IPS-20b (cell line): ENCODE results near the gene ATP8B1.
"Not testable (repeated sequence)": the region's sequence is repeated elsewhere in the genome, so short reads cannot be mapped to it uniquely, and the experiment has no call there.

Experiments used
- H3K27ac ChIP-seq: one replicate; pipeline ENCODE4 v1.5.1; 2013; ENCODE audit warnings: low read length
- H3K27me3 ChIP-seq: 2 replicates; pipeline ENCODE4 v1.6.1; 2013; ENCODE audit warnings: mild to moderate bottlenecking, low read length, inconsistent platforms; ENCODE audit not compliant: insufficient read depth
- H3K36me3 ChIP-seq: 2 replicates; pipeline ENCODE4 v1.6.1; 2013; ENCODE audit warnings: low read depth, mild to moderate bottlenecking, inconsistent platforms, low read length, moderate library complexity; ENCODE audit not compliant: insufficient read depth
- H3K4me1 ChIP-seq: 2 replicates; pipeline ENCODE4 v1.6.1; 2013; ENCODE audit warnings: mild to moderate bottlenecking, control low read depth, inconsistent platforms, low read length, moderate library complexity; ENCODE audit not compliant: insufficient read depth
- H3K4me3 ChIP-seq: 2 replicates; pipeline ENCODE4 v1.5.1; 2013; ENCODE audit warnings: mild to moderate bottlenecking, low read length, inconsistent platforms
- H3K9ac ChIP-seq: 2 replicates; pipeline ENCODE4 v1.6.1; 2013; ENCODE audit warnings: low read depth, mild to moderate bottlenecking, inconsistent platforms, low read length, moderate library complexity
- H3K9me3 ChIP-seq: 2 replicates; pipeline ENCODE4 v1.6.1; 2013; ENCODE audit warnings: mild to moderate bottlenecking, low read depth, low read length, inconsistent platforms; ENCODE audit not compliant: insufficient read depth

ATP8B1 gene

GRCh38 chr18:57642462-57642861 is 160.7 kb downstream of the ATP8B1 start:
- not testable (repeated sequence) for H3K27ac ChIP-seq, H3K9me3 ChIP-seq, H3K27me3 ChIP-seq, H3K4me1 ChIP-seq, H3K36me3 ChIP-seq, H3K4me3 ChIP-seq, H3K9ac ChIP-seq

DNA sequence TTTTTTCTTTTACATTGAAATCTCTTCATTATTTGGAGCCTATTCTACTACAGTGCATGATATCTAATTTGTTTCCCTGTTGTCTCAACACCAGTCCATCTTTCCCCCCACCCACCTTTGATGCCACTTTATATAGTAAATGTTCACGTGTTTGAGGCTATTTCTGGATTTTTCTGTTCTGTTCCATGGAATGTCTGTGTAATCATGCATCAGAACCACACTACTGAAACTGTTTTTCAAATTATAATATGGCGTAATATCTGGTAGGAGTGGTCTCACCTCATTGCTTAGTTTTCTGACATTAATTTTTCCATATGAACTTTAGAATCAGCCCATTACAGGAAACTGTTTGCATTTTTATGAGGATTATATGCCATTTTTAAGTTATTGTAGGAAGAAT is 162.4 kb downstream of the ATP8B1 start:
- Histone ChIP-seq H3K27me3 (no peaks in the 10 kb centered on the region), H3K9me3 (no peaks in the 10 kb centered on the region), H3K36me3 (no peaks in the 10 kb centered on the region), H3K4me1 (no peaks in the 10 kb centered on the region), H3K9ac (no peak overlapping the region), H3K27ac (no peak overlapping the region), H3K4me3 (no peak overlapping the region)

- no peaks in the 10 kb centered on the region for H3K27me3 ChIP-seq
- no peaks in the 10 kb centered on the region for H3K4me1 ChIP-seq
- no peak overlapping the region for H3K9ac ChIP-seq
- no peaks in the 10 kb centered on the region for H3K9me3 ChIP-seq
- no peak overlapping the region for H3K27ac ChIP-seq
- no peaks in the 10 kb centered on the region for H3K36me3 ChIP-seq
- H3K4me3 ChIP-seq: no peak overlapping the region
Measured at GRCh38 chr18:57640236-57640635, 162.9 kb downstream of the ATP8B1 start.

DNA sequence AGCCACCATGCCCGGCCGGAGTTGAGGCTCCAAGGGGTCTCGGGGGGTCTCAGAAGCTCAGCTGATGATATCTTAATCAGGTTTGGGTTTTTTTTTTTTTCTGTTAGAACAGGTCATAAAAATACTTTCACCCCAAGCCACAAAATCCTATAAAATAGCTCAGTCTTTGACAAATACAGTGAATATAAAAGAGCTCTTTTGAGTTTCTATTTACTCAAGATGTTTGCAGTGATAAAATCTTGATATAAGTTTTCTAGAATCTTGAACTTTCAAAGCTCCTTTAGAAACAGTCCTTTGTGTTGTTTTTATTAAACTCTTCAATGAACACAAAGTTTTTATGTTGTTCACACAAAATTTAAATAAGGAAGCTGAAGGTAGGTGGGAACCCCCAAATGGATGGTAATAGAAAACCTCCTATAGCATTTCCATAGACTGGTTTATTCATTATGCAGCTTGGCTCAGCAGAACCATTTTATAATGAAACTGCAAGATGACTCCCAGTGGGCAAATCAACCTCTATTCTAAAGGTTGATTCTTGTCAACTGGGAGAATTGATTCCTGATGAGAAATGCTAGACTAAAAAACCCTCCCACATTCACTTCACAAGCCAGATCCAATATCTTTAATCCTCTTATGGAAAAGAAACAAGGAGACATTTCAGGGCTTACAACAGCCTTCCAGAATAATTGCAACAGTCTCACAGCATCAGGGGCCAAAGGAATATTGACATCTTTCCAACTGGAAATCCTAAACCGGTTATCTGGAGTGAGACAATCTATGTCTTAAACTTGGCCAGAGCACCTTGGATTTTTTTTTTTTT is 167.9 kb downstream of the ATP8B1 start:
- H3K36me3 ChIP-seq: no peaks in the 10 kb centered on the region
- no peaks in the 10 kb centered on the region for H3K27me3 ChIP-seq
- no peak overlapping the region for H3K4me3 ChIP-seq
- no peaks in the 10 kb centered on the region; the same call in 1 of the 2 replicates for H3K4me1 ChIP-seq
- H3K9me3 ChIP-seq: no peaks in the 10 kb centered on the region
- no peak overlapping the region for H3K9ac ChIP-seq
- H3K27ac ChIP-seq: no peak overlapping the region

DNA sequence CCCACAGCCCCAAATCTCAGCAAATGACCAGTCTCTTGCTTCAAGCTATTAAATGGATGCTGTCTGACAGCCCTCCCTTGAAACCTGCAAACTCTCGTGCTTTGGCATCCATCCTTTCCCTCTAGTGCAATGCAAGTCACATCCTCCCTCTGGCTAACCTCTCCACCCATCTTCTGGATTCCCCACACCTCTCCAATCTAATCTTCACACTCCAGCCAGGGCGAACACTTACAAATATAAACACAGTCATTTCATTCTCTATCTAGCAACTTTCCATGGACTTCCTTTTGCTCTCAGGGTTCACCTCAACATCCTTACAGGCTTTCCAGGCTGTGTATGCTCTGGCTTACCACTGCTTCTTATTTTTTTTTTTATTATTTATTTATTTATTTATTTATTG is 171.4 kb downstream of the ATP8B1 start:
- Histone ChIP-seq H3K4me3 (peak overlapping the region; percentile 92; the same call in 1 of the 2 replicates), H3K36me3 (no peaks in the 10 kb centered on the region), H3K9ac (no peak overlapping the region), H3K9me3 (no peaks in the 10 kb centered on the region), H3K4me1 (peaks cover 7% of the 10 kb centered on the region), H3K27ac (no peak overlapping the region), H3K27me3 (no peaks in the 10 kb centered on the region)

- Histone ChIP-seq H3K9me3 (no peaks in the 10 kb centered on the region), H3K4me3 (peak overlapping the region; percentile 92), H3K27ac (peak overlapping the region; percentile 44), H3K9ac (peak overlapping the region; percentile 86; the same call in 1 of the 2 replicates), H3K4me1 (peaks cover 7% of the 10 kb centered on the region), H3K27me3 (no peaks in the 10 kb centered on the region), H3K36me3 (no peaks in the 10 kb centered on the region)
Measured at GRCh38 chr18:57630754-57631595, 172.1 kb downstream of the ATP8B1 start.

- Histone ChIP-seq H3K27ac (peak overlapping the region; percentile 44), H3K9ac (peak overlapping the region; percentile 86), H3K4me3 (peak overlapping the region; percentile 92), H3K27me3 (no peaks in the 10 kb centered on the region), H3K9me3 (no peaks in the 10 kb centered on the region), H3K4me1 (peaks cover 7% of the 10 kb centered on the region), H3K36me3 (no peaks in the 10 kb centered on the region)
Measured at GRCh38 chr18:57630002-57630753, 172.9 kb downstream of the ATP8B1 start.

DNA sequence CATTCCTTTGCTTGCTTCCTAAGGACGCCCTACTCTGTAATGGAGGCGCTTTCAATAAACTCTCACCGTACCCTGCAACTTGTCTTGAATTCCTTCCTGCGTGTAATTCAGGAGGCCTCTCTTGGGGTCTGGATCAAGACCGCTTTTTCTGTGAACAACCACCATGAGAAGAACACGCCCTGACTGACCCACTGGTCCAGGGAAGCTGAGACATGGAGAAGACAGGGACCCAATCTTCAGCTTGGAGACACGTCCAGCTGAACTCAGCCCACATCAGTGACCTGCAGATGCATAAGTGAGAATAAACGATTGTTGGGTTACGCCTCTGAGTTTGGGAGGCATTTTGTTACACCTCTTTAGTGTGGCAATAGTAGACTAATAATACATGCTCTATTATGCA is 173.7 kb downstream of the ATP8B1 start:
- Histone ChIP-seq H3K9ac (peak overlapping the region; percentile 74; the same call in 1 of the 2 replicates), H3K4me3 (peak overlapping the region; percentile 92; the same call in 1 of the 2 replicates), H3K36me3 (no peaks in the 10 kb centered on the region), H3K9me3 (no peaks in the 10 kb centered on the region), H3K4me1 (peaks cover 7% of the 10 kb centered on the region), H3K27ac (no peak overlapping the region), H3K27me3 (no peaks in the 10 kb centered on the region)

DNA sequence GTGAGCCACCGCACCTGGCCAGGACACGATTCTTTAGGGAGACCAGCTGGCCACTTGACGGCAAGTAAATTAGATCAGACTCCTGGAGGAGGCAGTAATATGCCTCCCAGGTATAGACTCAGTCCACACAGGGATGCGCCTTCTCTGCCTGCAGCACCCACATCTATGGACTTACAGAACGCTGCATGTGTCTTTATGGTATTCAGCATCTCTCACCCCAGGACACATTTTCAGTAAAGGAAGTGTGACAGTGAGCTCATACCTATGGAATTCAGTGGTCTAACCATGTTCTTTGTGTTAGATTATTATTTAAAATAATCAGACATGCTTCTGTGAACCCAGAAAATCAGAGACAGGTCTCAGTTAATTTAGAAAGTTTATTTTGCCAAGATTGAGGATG is 175.6 kb downstream of the ATP8B1 start:
- Histone ChIP-seq H3K4me3 (no peak overlapping the region), H3K9me3 (no peaks in the 10 kb centered on the region), H3K27ac (no peak overlapping the region), H3K4me1 (peaks cover 7% of the 10 kb centered on the region), H3K27me3 (no peaks in the 10 kb centered on the region), H3K9ac (no peak overlapping the region), H3K36me3 (no peaks in the 10 kb centered on the region)

DNA sequence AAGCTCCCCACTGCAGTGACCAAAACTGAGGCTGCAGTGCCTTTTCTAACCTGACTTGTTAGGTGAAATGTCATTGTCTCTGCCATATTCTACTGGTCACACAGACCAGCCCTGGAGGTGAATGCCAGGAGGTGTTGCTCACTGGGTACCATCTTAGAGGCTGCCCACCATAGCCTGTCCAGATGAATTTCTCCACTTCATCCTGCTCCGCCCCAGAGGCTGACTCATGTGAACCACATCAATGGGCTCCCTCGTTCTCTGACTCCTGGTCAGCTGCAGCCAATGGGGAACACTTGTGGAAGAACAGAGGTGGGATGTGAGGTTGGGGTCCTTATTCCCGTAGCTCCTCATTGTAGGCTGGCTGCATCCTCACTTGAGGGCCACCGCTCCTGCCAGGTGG is 178.1 kb downstream of the ATP8B1 start:
- Histone ChIP-seq H3K36me3 (peaks cover 6% of the 10 kb centered on the region), H3K27me3 (no peaks in the 10 kb centered on the region), H3K4me3 (no peak overlapping the region), H3K27ac (no peak overlapping the region), H3K9ac (no peak overlapping the region), H3K9me3 (no peaks in the 10 kb centered on the region), H3K4me1 (peaks cover 13% of the 10 kb centered on the region)

GRCh38 chr18:57621246-57621604 is 181.9 kb downstream of the ATP8B1 start:
- Histone ChIP-seq H3K36me3 (peaks cover 35% of the 10 kb centered on the region), H3K9ac (peak overlapping the region; percentile 99), H3K27ac (peak overlapping the region; percentile 48), H3K9me3 (no peaks in the 10 kb centered on the region), H3K4me1 (peaks cover 6% of the 10 kb centered on the region; the same call in 1 of the 2 replicates), H3K27me3 (no peaks in the 10 kb centered on the region), H3K4me3 (peak overlapping the region; percentile 97)
